Activated CD4-positive, alpha-beta T cell treated with anti-CD3 and anti-CD28 coated beads for 36 hours (primary cell): ENCODE measurements around the gene RNF157. TPM values are rescaled to one million over a fixed set of nuclear protein-coding genes. Genes with fewer than 3 reads are reported as not detected.
A peak's percentile ranks its signal among the peaks of the same experiment; 100 is the strongest.

Source experiments
- ATAC-seq: fragments of 200-7000 bp; cut with Tn5 transposase; one replicate; pipeline ENCODE4 v1.10.0; 2021; ENCODE audit warnings: mild to moderate bottlenecking, moderate library complexity
- CTCF ChIA-PET: fragments of 350-600 bp; sonication (Branson Sonifier 250); formaldehyde crosslinking; loops from one replicate; lab custom pipeline; 2021; ENCODE audit warnings: antibody characterized with exemption; lab: Charles Lee
- POLR2A ChIA-PET: fragments of 350-600 bp; sonication (Branson Sonifier 250); formaldehyde crosslinking; loops from one replicate; lab custom pipeline; 2021; ENCODE audit warnings: antibody characterized with exemption, inconsistent platforms; lab: Charles Lee
- DNase-seq: peaks from one replicate; pipeline ENCODE4 v3.0.0-alpha.2; 2020
- H3K27ac Mint-ChIP-seq: one replicate; pipeline ENCODE4 v1.8.0; 2021; ENCODE audit warnings: mixed read lengths
- H3K27me3 Mint-ChIP-seq: one replicate; pipeline ENCODE4 v1.8.0; 2021; ENCODE audit warnings: mixed read lengths
- H3K36me3 Mint-ChIP-seq: one replicate; pipeline ENCODE4 v1.8.0; 2021; ENCODE audit warnings: low read depth, mixed read lengths
- H3K4me1 Mint-ChIP-seq: one replicate; pipeline ENCODE4 v1.8.0; 2021; ENCODE audit warnings: mixed read lengths
- H3K4me3 Mint-ChIP-seq: one replicate; pipeline ENCODE4 v1.8.0; 2021; ENCODE audit warnings: mild to moderate bottlenecking, moderate library complexity, mixed read lengths
- H3K9me3 Mint-ChIP-seq: one replicate; pipeline ENCODE4 v1.8.0; 2021; ENCODE audit warnings: low read depth, mixed read lengths
- intact Hi-C, 2 experiments: fragments of 100-400 bp; cut with DNase I in 1 of 2; cut with micrococcal nuclease in 1 of 2; formaldehyde crosslinking; loops; one replicate each; pipeline versions ENCODE4 v1.14.2 to v1.15.1; 2022 to 2024; cut with DNase I, micrococcal nuclease
- total RNA-seq, 2 experiments: library from RNA; stranded (reverse); gene quantifications; one replicate each; pipeline ENCODE4 v1.2.3, GENCODE V29; 2021

Gene RNF157
- total RNA-seq, 2 experiments from 2014 or later, result 24.0 to 39.4 TPM

DNA sequence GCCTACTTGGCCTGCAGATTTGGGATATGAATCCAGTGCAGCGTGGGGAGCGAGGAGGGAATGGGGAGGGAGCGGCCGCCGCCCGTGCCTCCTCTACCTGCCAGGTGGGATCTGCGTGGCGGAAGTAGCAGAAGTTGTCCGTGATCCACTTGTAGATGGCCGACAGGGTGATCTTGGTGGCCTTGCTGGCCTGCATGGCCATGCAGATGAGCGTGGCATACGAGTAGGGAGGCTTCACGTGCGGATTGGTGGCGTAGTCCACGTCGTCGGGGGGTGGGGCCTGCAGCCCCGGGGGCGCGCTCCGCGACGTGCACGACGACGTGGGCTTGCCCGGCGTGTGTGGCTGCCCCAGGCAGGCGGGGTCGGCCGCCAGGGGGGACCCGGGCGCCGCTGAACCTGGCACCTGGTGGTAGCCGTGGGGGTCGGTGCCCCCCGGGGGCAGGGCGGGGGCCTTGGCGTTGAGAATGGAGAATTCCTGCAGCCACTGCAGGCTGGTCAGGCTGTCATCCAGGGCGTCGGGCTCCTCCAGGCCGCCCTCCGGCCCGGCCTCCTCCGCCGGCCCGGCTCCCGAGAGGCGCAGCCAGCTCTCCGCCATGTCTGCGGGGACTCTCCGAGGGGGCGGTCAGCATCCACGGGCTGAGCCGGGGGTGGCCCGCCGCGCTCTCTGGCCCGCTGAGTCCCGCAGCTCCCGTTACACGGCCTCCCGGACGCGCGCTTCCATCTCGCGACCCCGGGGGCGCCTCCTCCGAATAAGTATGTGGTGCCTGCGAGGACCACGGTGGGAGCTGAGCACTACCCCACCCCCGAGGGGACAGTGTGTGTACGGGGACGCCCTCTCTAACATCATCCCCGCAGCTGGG lies 100.3 kb downstream of the RNF157 start:
- Mint-ChIP-seq H3K27me3 (peaks cover 9% of the 10 kb centered on the region), H3K9me3 (no peaks in the 10 kb centered on the region), H3K4me3 (peak overlapping the region; percentile 64), H3K27ac (no peak overlapping the region), H3K36me3 (no peaks in the 10 kb centered on the region), H3K4me1 (peaks cover 43% of the 10 kb centered on the region)
- ATAC-seq (peak; percentile 18), DNase-seq (peak; percentile 52)
- CTCF ChIA-PET, result interaction anchor here (0.6 to 1.2 kb wide), 3 partner anchors 14 to 135 kb away, joined by 3 to 5 read pairs (median 3); no protein-coding TSS in a partner anchor
- intact Hi-C loops, result loop anchor here in 1 of 2 experiments (5.0 kb wide), 1 partner anchor 37 kb away; no protein-coding TSS in a partner anchor
- POLR2A ChIA-PET, result interaction anchor here (0.7 kb wide), 1 partner anchor 126 kb away, joined by 4 read pairs; no protein-coding TSS in a partner anchor

- ChIA-PET POLR2A (interaction anchor here (1.7 kb wide), 1 partner anchor 133 kb away, joined by 3 read pairs; no protein-coding TSS in a partner anchor), CTCF (interaction anchor here (0.6 kb wide), 1 partner anchor 83 kb away, joined by 3 read pairs; no protein-coding TSS in a partner anchor)
- peaks cover 9% of the 10 kb centered on the region for H3K27me3 Mint-ChIP-seq
- no peak for ATAC-seq
- H3K4me1 Mint-ChIP-seq, result peaks cover 37% of the 10 kb centered on the region
- no peak for DNase-seq
- intact Hi-C loops, result no loop called here
- H3K4me3 Mint-ChIP-seq, result no peak overlapping the region
- no peak overlapping the region for H3K27ac Mint-ChIP-seq
- H3K9me3 Mint-ChIP-seq, result no peaks in the 10 kb centered on the region
- no peaks in the 10 kb centered on the region for H3K36me3 Mint-ChIP-seq
These were observed 101.2 kb downstream of the RNF157 start for GRCh38 chr17:76138896-76139752.

- DNase-seq, result no peak
- ATAC-seq, result no peak
- H3K9me3 Mint-ChIP-seq, result no peaks in the 10 kb centered on the region
- CTCF ChIA-PET, result interaction anchor here (0.6 kb wide), 1 partner anchor 83 kb away, joined by 3 read pairs; no protein-coding TSS in a partner anchor
- H3K4me1 Mint-ChIP-seq, result peaks cover 35% of the 10 kb centered on the region
- POLR2A ChIA-PET, result interaction anchor here (1.7 kb wide), 1 partner anchor 134 kb away, joined by 3 read pairs; no protein-coding TSS in a partner anchor
- H3K36me3 Mint-ChIP-seq, result no peaks in the 10 kb centered on the region
- H3K4me3 Mint-ChIP-seq, result no peak overlapping the region
- H3K27ac Mint-ChIP-seq, result no peak overlapping the region
- intact Hi-C loops, result no loop called here
- peaks cover 9% of the 10 kb centered on the region for H3K27me3 Mint-ChIP-seq
These were observed 101.9 kb downstream of the RNF157 start for GRCh38 chr17:76138234-76138895.

- CTCF ChIA-PET, result interaction anchor here (0.7 kb wide), 1 partner anchor 143 kb away, joined by 3 read pairs; no protein-coding TSS in a partner anchor
- Mint-ChIP-seq H3K9me3 (no peaks in the 10 kb centered on the region), H3K27ac (no peak overlapping the region), H3K36me3 (no peaks in the 10 kb centered on the region), H3K4me1 (peaks cover 28% of the 10 kb centered on the region), H3K27me3 (peaks cover 9% of the 10 kb centered on the region), H3K4me3 (no peak overlapping the region)
- ATAC-seq (no peak), DNase-seq (no peak)
- intact Hi-C loops, result no loop called here
- POLR2A ChIA-PET, result interaction anchor here (1.7 kb wide), 1 partner anchor 135 kb away, joined by 3 read pairs; no protein-coding TSS in a partner anchor
These were observed 102.7 kb downstream of the RNF157 start for GRCh38 chr17:76137351-76138233.

- no peak for ATAC-seq
- H3K36me3 Mint-ChIP-seq, result no peaks in the 10 kb centered on the region
- H3K4me3 Mint-ChIP-seq, result no peak overlapping the region
- H3K27me3 Mint-ChIP-seq, result peaks cover 9% of the 10 kb centered on the region
- intact Hi-C loops, result no loop called here
- H3K4me1 Mint-ChIP-seq, result peaks cover 23% of the 10 kb centered on the region
- no peak for DNase-seq
- POLR2A ChIA-PET, result no interaction called here
- H3K27ac Mint-ChIP-seq, result no peak overlapping the region
- CTCF ChIA-PET, result interaction anchor here (0.7 kb wide), 1 partner anchor 144 kb away, joined by 3 read pairs; no protein-coding TSS in a partner anchor
- H3K9me3 Mint-ChIP-seq, result no peaks in the 10 kb centered on the region
These were observed 103.3 kb downstream of the RNF157 start for GRCh38 chr17:76137001-76137350.

GRCh38 chr17:76136276-76137000 lies 103.9 kb downstream of the RNF157 start:
- DNase-seq, result no peak
- ChIA-PET POLR2A (interaction anchor here (0.6 kb wide), 1 partner anchor 13 kb away, joined by 3 read pairs; no protein-coding TSS in a partner anchor), CTCF (interaction anchor here (0.7 to 1.9 kb wide), 2 partner anchors 143 to 144 kb away, joined by 3 to 4 read pairs; no protein-coding TSS in a partner anchor)
- Mint-ChIP-seq H3K9me3 (no peaks in the 10 kb centered on the region), H3K27ac (no peak overlapping the region), H3K27me3 (peaks cover 9% of the 10 kb centered on the region), H3K4me1 (peaks cover 19% of the 10 kb centered on the region), H3K4me3 (no peak overlapping the region), H3K36me3 (no peaks in the 10 kb centered on the region)
- no peak for ATAC-seq
- intact Hi-C loops, result no loop called here

DNA sequence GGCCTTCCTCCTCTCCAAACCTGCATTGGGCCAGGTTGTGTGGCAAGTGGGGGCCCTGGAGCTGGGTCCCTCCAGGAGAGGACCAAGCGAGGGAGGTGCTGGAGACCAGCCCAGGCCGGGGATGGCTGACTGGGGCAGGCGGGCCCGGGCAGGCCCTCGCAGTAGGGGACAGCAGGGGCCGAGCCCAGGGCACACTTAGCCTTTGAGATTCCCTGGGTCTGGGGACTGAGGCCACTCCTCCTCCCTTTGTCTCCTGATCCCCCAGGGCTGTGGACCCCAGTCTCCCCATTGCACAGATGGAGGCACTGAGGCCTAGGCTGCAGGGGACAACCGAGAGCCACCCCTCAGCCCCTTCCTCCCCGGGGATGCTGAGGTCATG lies 104.5 kb downstream of the RNF157 start:
- ChIA-PET CTCF (interaction anchor here (1.9 kb wide), 1 partner anchor 144 kb away, joined by 4 read pairs; no protein-coding TSS in a partner anchor), POLR2A (interaction anchor here (0.6 kb wide), 1 partner anchor 12 kb away, joined by 3 read pairs; no protein-coding TSS in a partner anchor)
- intact Hi-C loops, result no loop called here
- H3K27ac Mint-ChIP-seq, result no peak overlapping the region
- no peak for DNase-seq
- H3K27me3 Mint-ChIP-seq, result peaks cover 9% of the 10 kb centered on the region
- ATAC-seq, result no peak
- no peak overlapping the region for H3K4me3 Mint-ChIP-seq
- peaks cover 17% of the 10 kb centered on the region for H3K4me1 Mint-ChIP-seq
- no peaks in the 10 kb centered on the region for H3K36me3 Mint-ChIP-seq
- H3K9me3 Mint-ChIP-seq, result no peaks in the 10 kb centered on the region

- ATAC-seq (no peak), DNase-seq (no peak)
- intact Hi-C loops, result no loop called here
- no peak overlapping the region for H3K4me3 Mint-ChIP-seq
- H3K27me3 Mint-ChIP-seq, result peaks cover 6% of the 10 kb centered on the region
- peaks cover 13% of the 10 kb centered on the region for H3K4me1 Mint-ChIP-seq
- H3K27ac Mint-ChIP-seq, result no peak overlapping the region
- H3K9me3 Mint-ChIP-seq, result no peaks in the 10 kb centered on the region
- ChIA-PET POLR2A (interaction anchor here (0.6 kb wide), 1 partner anchor 12 kb away, joined by 3 read pairs; no protein-coding TSS in a partner anchor), CTCF (interaction anchor here (0.7 to 1.9 kb wide), 4 partner anchors 14 to 144 kb away, joined by 3 to 4 read pairs (median 4); no protein-coding TSS in a partner anchor)
- H3K36me3 Mint-ChIP-seq, result no peaks in the 10 kb centered on the region
These were observed 105.1 kb downstream of the RNF157 start for GRCh38 chr17:76134911-76135809.
